Keratinocyte (primary cell): Measurements from ENCODE around the gene RRP7A. TPM values are rescaled to one million over a fixed set of nuclear protein-coding genes. Genes with fewer than 3 reads are reported as not detected.
"Not testable (repeated sequence)": the region's sequence is repeated elsewhere in the genome, so short reads cannot be mapped to it uniquely, and the experiment has no call there.

Experiments
- DNase-seq: peaks from one replicate; pipeline ENCODE4 v3.0.0-alpha.2; 2011; ENCODE audit warnings: low read depth, missing footprints, low spot score
- FAIRE-seq: peaks from 2 replicates; lab custom pipeline; 2011; peaks lifted over from hg19 to GRCh38; lab: Jason Lieb, UNC
- H2AFZ ChIP-seq: 2 replicates; pipeline ENCODE4 v1.6.0; 2012; ENCODE audit warnings: low read length, control low read depth, inconsistent platforms; ENCODE audit not compliant: control insufficient read depth
- H3K27ac ChIP-seq: 2 replicates; pipeline ENCODE4 v1.5.1; 2011; ENCODE audit warnings: low read length; ENCODE audit not compliant: control insufficient read depth, insufficient read depth
- H3K27me3 ChIP-seq: 3 replicates; pipeline ENCODE4 v1.6.0; 2011; ENCODE audit warnings: low read length; ENCODE audit not compliant: control insufficient read depth, insufficient read depth; ENCODE audit errors: extremely low read depth
- H3K36me3 ChIP-seq, 2 experiments: 2 replicates in 1 of 2; 3 replicates in 1 of 2; pipeline ENCODE4 v1.5.1; 2011; ENCODE audit warnings: low read length in 2 of 2, mild to moderate bottlenecking in 1 of 2; ENCODE audit not compliant: control insufficient read depth in 2 of 2, insufficient read depth in 2 of 2; ENCODE audit errors: extremely low read depth in 1 of 2
- H3K4me1 ChIP-seq: 3 replicates; pipeline ENCODE4 v1.5.1; 2011; ENCODE audit warnings: low read length; ENCODE audit not compliant: control insufficient read depth, insufficient read depth; ENCODE audit errors: extremely low read depth
- H3K4me2 ChIP-seq: 3 replicates; pipeline ENCODE4 v1.6.0; 2011; ENCODE audit warnings: low read depth, low read length; ENCODE audit not compliant: control insufficient read depth, insufficient read depth; ENCODE audit errors: extremely low read depth
- H3K4me3 ChIP-seq, 3 experiments: fragments of 200-600 bp in 1 of 3; sonication (generic) in 1 of 3; 2 replicates in 2 of 3; 3 replicates in 1 of 3; pipeline ENCODE4 v1.5.1; 2011 to 2016; ENCODE audit warnings: low read length in 3 of 3, mild to moderate bottlenecking in 3 of 3, control low read depth in 2 of 3, inconsistent platforms in 1 of 3, low read depth in 1 of 3, mixed read lengths in 1 of 3, mixed run types in 1 of 3, moderate library complexity in 1 of 3; ENCODE audit not compliant: control insufficient read depth in 2 of 3, insufficient read depth in 2 of 3; ENCODE audit errors: extremely low read depth in 1 of 3
- H3K79me2 ChIP-seq: 2 replicates; pipeline ENCODE4 v1.6.0; 2012; ENCODE audit warnings: low read length; ENCODE audit not compliant: control insufficient read depth, insufficient read depth
- H3K9ac ChIP-seq: 3 replicates; pipeline ENCODE4 v1.6.0; 2011; ENCODE audit warnings: low read length; ENCODE audit not compliant: control insufficient read depth, insufficient read depth; ENCODE audit errors: extremely low read depth
- H3K9me1 ChIP-seq: 3 replicates; pipeline ENCODE4 v1.6.0; 2011; ENCODE audit warnings: low read length; ENCODE audit not compliant: control insufficient read depth, insufficient read depth; ENCODE audit errors: extremely low read depth
- H3K9me3 ChIP-seq: 2 replicates; pipeline ENCODE4 v1.5.1; 2012; ENCODE audit warnings: low read depth, low read length; ENCODE audit not compliant: control insufficient read depth
- H4K20me1 ChIP-seq: 3 replicates; pipeline ENCODE4 v1.6.0; 2011; ENCODE audit warnings: low read length; ENCODE audit not compliant: control insufficient read depth, insufficient read depth; ENCODE audit errors: extremely low read depth
- EZH2 ChIP-seq: IDR thresholded peaks from one replicate; pipeline ENCODE4 v1.6.1; 2012; ENCODE audit warnings: inconsistent platforms, mild to moderate bottlenecking, low read length, moderate library complexity
- dilution Hi-C: fragments of 300-500 bp; cut with MboI; formaldehyde crosslinking; loops from one replicate; pipeline ENCODE4 v1.7.0; 2020; ENCODE audit warnings: low sequenced_read_pairs; ENCODE audit not compliant: extremely low pct_ligation_motif_present
- polyA minus RNA-seq, 3 experiments: library from RNA; depleted of rRNA, polyadenylated mRNA; stranded (reverse); fragments of >200 nt; gene quantifications; 1 replicate in 1 of 3; 2 replicates in 1 of 3; 3 replicates in 1 of 3; pipeline ENCODE4 v1.2.3, GENCODE V29; 2011
- polyA plus RNA-seq, 5 experiments: library from polyadenylated mRNA; depleted of rRNA in 3 of 5; stranded (reverse) in 3 of 5; stranded (forward) in 1 of 5; unstranded in 1 of 5; fragments of >200 nt; gene quantifications; 1 replicate in 1 of 5; 2 replicates in 3 of 5; 3 replicates in 1 of 5; pipeline versions ENCODE4 v1.2.1 to v1.2.3, GENCODE V29; 2011 to 2012; ENCODE audit warnings: missing spikeins in 2 of 5, low read depth in 1 of 5, low replicate concordance in 1 of 5
- TF ChIP-seq, protein P1 (sequence below), 3 experiments: IDR thresholded peaks in 1 of 3; conservative IDR thresholded peaks in 1 of 3; optimal IDR thresholded peaks in 1 of 3; 2 replicates in 2 of 3; 3 replicates in 1 of 3; pipeline versions ENCODE3 to v1.5.1; 2011; ENCODE audit warnings: low read length in 3 of 3, mild to moderate bottlenecking in 3 of 3, moderate library complexity in 2 of 3, control low read depth in 1 of 3, inconsistent platforms in 1 of 3; ENCODE audit not compliant: insufficient read depth in 2 of 3; ENCODE audit errors: extremely low read depth in 1 of 3

RRP7A gene, protein sequence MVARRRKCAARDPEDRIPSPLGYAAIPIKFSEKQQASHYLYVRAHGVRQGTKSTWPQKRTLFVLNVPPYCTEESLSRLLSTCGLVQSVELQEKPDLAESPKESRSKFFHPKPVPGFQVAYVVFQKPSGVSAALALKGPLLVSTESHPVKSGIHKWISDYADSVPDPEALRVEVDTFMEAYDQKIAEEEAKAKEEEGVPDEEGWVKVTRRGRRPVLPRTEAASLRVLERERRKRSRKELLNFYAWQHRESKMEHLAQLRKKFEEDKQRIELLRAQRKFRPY
- polyA plus RNA-seq (29.4 to 30.7 TPM (median 30.2 TPM) in 3 replicates), polyA minus RNA-seq (18.3 to 46.4 TPM (median 22.4 TPM) in 3 replicates)
- polyA plus RNA-seq (2011; ENCODE audit: low read depth), result 44.1 TPM
- polyA plus RNA-seq (2011; cell fraction: cytosol; rRNA removed), result 22.5 and 27.2 TPM in 2 replicates
- polyA plus RNA-seq (2011; cell fraction: nucleus; rRNA removed), result 20.2 and 22.8 TPM in 2 replicates
- 14.5 and 36.7 TPM in 2 replicates for polyA plus RNA-seq (2012; ENCODE audit: low replicate concordance)
- 15.5 TPM for polyA minus RNA-seq (2011; cell fraction: cytosol; rRNA and poly(A)+ RNA removed)
- 11.0 and 15.4 TPM in 2 replicates for polyA minus RNA-seq (2011; cell fraction: nucleus; rRNA and poly(A)+ RNA removed)

- no peak for TF ChIP-seq EZH2
- TF ChIP-seq, protein P1, sequence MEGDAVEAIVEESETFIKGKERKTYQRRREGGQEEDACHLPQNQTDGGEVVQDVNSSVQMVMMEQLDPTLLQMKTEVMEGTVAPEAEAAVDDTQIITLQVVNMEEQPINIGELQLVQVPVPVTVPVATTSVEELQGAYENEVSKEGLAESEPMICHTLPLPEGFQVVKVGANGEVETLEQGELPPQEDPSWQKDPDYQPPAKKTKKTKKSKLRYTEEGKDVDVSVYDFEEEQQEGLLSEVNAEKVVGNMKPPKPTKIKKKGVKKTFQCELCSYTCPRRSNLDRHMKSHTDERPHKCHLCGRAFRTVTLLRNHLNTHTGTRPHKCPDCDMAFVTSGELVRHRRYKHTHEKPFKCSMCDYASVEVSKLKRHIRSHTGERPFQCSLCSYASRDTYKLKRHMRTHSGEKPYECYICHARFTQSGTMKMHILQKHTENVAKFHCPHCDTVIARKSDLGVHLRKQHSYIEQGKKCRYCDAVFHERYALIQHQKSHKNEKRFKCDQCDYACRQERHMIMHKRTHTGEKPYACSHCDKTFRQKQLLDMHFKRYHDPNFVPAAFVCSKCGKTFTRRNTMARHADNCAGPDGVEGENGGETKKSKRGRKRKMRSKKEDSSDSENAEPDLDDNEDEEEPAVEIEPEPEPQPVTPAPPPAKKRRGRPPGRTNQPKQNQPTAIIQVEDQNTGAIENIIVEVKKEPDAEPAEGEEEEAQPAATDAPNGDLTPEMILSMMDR (optimal IDR thresholded peaks at IDR 0.05 in 1 of 3, IDR thresholded peaks at IDR 0.05 in 1 of 3, conservative IDR thresholded peaks at IDR 0.05 in 1 of 3; ENCODE audit: extremely low read depth in 1 of 3, insufficient read depth in 2 of 3, low read length in 3 of 3), result no peak
- Histone ChIP-seq H2AFZ (peak within 1 kb of the TSS; percentile 73), H3K9me1 (no peaks in the 10 kb centered on the region)
These were observed at the start of gene RRP7A for GRCh38 chr22:42519525-42520401. TSS of gene RRP7A (minus strand) at chr22:42519796. CDS start at chr22:42519786, 10 bp downstream.

GRCh38 chr22:42567950-42568349 is 48.4 kb upstream of the RRP7A start:
- H3K36me3 ChIP-seq, H2AFZ ChIP-seq, H3K9me1 ChIP-seq, H3K27ac ChIP-seq, H3K79me2 ChIP-seq, H3K27me3 ChIP-seq, H4K20me1 ChIP-seq, FAIRE-seq, DNase-seq, H3K4me3 ChIP-seq, H3K4me2 ChIP-seq, H3K9ac ChIP-seq, H3K4me1 ChIP-seq, dilution Hi-C loops, H3K9me3 ChIP-seq: not testable (repeated sequence)

More at GRCh38 chr22:42519525-42520401, at the start of gene RRP7A:
- peak; percentile 9 for FAIRE-seq
- Histone ChIP-seq H4K20me1 (no peaks in the 10 kb centered on the region), H3K9ac (peak within 1 kb of the TSS; percentile 83), H3K27ac (peak within 1 kb of the TSS; percentile 67), H3K36me3 (peaks cover 0 to 3% of the 10 kb centered on the region in 2 experiments), H3K79me2 (peaks cover 31% of the 10 kb centered on the region), H3K4me1 (peaks cover 5% of the 10 kb centered on the region), H3K4me2 (peak within 1 kb of the TSS; percentile 90), H3K27me3 (no peaks in the 10 kb centered on the region), H3K9me3 (no peaks in the 10 kb centered on the region), H3K4me3 (peak within 1 kb of the TSS; percentile 62 to 83 (median 73))
- dilution Hi-C loops, result no loop called here
- no peak for DNase-seq
